WTC11 (cell line): Measurements from ENCODE around the gene BTBD17.

ENCODE experiments used
- IRF2 ChIP-seq: sonication (generic); formaldehyde crosslinking; IDR thresholded peaks from 2 replicates; pipeline ENCODE4 v1.8.0; 2022; ENCODE audit warnings: low read depth, missing genetic modification reagents, borderline replicate concordance
- JUN ChIP-seq: sonication (generic); formaldehyde crosslinking; IDR thresholded peaks from 2 replicates; pipeline ENCODE4 v1.8.0; 2023; ENCODE audit warnings: mild to moderate bottlenecking, missing genetic modification reagents
- NFATC4 ChIP-seq: fragments of 250-450 bp; sonication (Bioruptor Pico); IDR thresholded peaks from 2 replicates; pipeline ENCODE4 v1.9.0; 2021; ENCODE audit warnings: mild to moderate bottlenecking
- TCF7 ChIP-seq: sonication (generic); formaldehyde crosslinking; IDR thresholded peaks from 2 replicates; pipeline ENCODE4 v1.8.0; 2022; ENCODE audit warnings: mild to moderate bottlenecking, low read depth, missing genetic modification reagents, moderate library complexity
- TEAD4 ChIP-seq: sonication (generic); formaldehyde crosslinking; IDR thresholded peaks from 2 replicates; pipeline ENCODE4 v1.8.0; 2022; ENCODE audit warnings: mild to moderate bottlenecking, missing genetic modification reagents
- ZNF263 ChIP-seq: sonication (generic); formaldehyde crosslinking; IDR thresholded peaks from 2 replicates; pipeline ENCODE4 v1.8.1; 2022; ENCODE audit warnings: low read depth, mild to moderate bottlenecking, moderate library complexity, missing genetic modification reagents
- ZNF423 ChIP-seq: fragments of 250-450 bp; sonication (Bioruptor Pico); IDR thresholded peaks from 2 replicates; pipeline ENCODE4 v2.1.2; 2022; ENCODE audit warnings: mild to moderate bottlenecking, moderate library complexity
- TF ChIP-seq, protein P1 (sequence below): sonication (generic); formaldehyde crosslinking; IDR thresholded peaks from 2 replicates; pipeline ENCODE4 v1.8.0; 2022; ENCODE audit warnings: mild to moderate bottlenecking, missing genetic modification reagents
- TF ChIP-seq, protein P2 (sequence below): fragments of 200-600 bp; IDR thresholded peaks from 2 replicates; pipeline ENCODE4 v1.8.0; 2022; ENCODE audit warnings: antibody characterized with exemption
- TF ChIP-seq, protein P3 (sequence below): sonication (generic); formaldehyde crosslinking; IDR thresholded peaks from 2 replicates; pipeline ENCODE4 v1.8.0; 2022; ENCODE audit warnings: mild to moderate bottlenecking, missing genetic modification reagents
- TF ChIP-seq, protein P4 (sequence below): sonication (generic); formaldehyde crosslinking; IDR thresholded peaks from 2 replicates; pipeline ENCODE4 v1.8.0; 2022; ENCODE audit warnings: mild to moderate bottlenecking, missing genetic modification reagents
- TF ChIP-seq, protein P5 (sequence below): sonication (generic); formaldehyde crosslinking; IDR thresholded peaks from 2 replicates; pipeline ENCODE4 v1.8.1; 2023; ENCODE audit warnings: mild to moderate bottlenecking, missing genetic modification reagents
- TF ChIP-seq, protein P6 (sequence below): sonication (generic); formaldehyde crosslinking; conservative IDR thresholded peaks from 2 replicates; pipeline ENCODE4 v1.8.1; 2023; ENCODE audit warnings: mild to moderate bottlenecking, low read depth, missing genetic modification reagents, moderate library complexity
- TF ChIP-seq, protein P7 (sequence below): sonication (generic); formaldehyde crosslinking; IDR thresholded peaks from 2 replicates; pipeline ENCODE4 v1.8.1; 2022; ENCODE audit warnings: missing genetic modification reagents, borderline replicate concordance

DNA sequence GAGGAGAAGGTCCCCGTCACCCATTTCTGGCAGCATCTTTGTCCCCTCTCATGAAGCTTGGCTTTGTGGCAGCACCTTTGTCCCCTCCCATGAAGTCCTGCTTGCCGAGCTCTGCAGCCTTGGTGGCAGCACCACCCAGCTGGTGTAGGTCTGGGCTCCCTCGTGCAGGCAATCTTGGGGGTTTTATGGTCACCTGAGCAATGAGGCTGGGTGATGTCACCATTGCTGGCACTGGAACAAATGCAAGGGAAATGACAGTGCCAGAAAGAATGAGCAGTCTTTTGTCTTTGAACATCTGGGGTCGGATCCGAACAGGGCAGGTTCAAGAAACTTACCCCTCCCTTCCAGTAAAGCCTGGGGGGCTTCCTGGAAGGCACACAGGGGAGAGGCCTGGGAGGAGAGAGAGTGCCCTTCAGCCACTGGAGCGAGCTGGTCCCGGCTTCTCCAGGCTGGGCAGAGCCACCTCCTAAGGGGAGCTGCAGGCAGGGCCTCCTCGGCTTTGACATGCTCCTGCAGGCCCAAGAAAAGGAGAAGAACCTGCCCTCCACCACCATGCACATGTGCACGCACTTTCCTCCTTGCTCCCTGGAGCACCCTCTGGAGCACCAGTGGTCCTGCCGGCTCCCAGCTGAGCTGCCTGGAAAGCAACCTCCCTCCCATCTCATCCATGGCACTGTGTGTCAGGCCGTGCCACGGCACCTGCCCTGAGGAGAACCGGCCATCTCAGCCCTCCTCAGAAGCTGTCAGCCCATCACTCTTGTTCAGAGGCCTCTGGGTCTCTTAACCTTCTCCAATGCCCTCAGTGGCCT lies 16.0 kb downstream of the BTBD17 start:
- no peak for TF ChIP-seq NFATC4
- TF ChIP-seq ZNF423 (CRISPR knock-in tag): no peak
- TF ChIP-seq, protein P1, sequence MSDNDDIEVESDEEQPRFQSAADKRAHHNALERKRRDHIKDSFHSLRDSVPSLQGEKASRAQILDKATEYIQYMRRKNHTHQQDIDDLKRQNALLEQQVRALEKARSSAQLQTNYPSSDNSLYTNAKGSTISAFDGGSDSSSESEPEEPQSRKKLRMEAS (CRISPR knock-in tag): no peak
- TF ChIP-seq TEAD4 (CRISPR knock-in tag): no peak
- TF ChIP-seq, protein P2, sequence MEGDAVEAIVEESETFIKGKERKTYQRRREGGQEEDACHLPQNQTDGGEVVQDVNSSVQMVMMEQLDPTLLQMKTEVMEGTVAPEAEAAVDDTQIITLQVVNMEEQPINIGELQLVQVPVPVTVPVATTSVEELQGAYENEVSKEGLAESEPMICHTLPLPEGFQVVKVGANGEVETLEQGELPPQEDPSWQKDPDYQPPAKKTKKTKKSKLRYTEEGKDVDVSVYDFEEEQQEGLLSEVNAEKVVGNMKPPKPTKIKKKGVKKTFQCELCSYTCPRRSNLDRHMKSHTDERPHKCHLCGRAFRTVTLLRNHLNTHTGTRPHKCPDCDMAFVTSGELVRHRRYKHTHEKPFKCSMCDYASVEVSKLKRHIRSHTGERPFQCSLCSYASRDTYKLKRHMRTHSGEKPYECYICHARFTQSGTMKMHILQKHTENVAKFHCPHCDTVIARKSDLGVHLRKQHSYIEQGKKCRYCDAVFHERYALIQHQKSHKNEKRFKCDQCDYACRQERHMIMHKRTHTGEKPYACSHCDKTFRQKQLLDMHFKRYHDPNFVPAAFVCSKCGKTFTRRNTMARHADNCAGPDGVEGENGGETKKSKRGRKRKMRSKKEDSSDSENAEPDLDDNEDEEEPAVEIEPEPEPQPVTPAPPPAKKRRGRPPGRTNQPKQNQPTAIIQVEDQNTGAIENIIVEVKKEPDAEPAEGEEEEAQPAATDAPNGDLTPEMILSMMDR: no peak
- no peak for TF ChIP-seq JUN (CRISPR knock-in tag)
- TF ChIP-seq, protein P3, sequence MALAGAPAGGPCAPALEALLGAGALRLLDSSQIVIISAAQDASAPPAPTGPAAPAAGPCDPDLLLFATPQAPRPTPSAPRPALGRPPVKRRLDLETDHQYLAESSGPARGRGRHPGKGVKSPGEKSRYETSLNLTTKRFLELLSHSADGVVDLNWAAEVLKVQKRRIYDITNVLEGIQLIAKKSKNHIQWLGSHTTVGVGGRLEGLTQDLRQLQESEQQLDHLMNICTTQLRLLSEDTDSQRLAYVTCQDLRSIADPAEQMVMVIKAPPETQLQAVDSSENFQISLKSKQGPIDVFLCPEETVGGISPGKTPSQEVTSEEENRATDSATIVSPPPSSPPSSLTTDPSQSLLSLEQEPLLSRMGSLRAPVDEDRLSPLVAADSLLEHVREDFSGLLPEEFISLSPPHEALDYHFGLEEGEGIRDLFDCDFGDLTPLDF (CRISPR knock-in tag): no peak
- TF ChIP-seq, protein P4, sequence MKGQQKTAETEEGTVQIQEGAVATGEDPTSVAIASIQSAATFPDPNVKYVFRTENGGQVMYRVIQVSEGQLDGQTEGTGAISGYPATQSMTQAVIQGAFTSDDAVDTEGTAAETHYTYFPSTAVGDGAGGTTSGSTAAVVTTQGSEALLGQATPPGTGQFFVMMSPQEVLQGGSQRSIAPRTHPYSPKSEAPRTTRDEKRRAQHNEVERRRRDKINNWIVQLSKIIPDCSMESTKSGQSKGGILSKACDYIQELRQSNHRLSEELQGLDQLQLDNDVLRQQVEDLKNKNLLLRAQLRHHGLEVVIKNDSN: no peak
- no peak for TF ChIP-seq IRF2 (CRISPR knock-in tag)
- TF ChIP-seq TCF7 (CRISPR knock-in tag): no peak
- TF ChIP-seq, protein P5, sequence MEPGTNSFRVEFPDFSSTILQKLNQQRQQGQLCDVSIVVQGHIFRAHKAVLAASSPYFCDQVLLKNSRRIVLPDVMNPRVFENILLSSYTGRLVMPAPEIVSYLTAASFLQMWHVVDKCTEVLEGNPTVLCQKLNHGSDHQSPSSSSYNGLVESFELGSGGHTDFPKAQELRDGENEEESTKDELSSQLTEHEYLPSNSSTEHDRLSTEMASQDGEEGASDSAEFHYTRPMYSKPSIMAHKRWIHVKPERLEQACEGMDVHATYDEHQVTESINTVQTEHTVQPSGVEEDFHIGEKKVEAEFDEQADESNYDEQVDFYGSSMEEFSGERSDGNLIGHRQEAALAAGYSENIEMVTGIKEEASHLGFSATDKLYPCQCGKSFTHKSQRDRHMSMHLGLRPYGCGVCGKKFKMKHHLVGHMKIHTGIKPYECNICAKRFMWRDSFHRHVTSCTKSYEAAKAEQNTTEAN (CRISPR knock-in tag): no peak
- TF ChIP-seq, protein P6, sequence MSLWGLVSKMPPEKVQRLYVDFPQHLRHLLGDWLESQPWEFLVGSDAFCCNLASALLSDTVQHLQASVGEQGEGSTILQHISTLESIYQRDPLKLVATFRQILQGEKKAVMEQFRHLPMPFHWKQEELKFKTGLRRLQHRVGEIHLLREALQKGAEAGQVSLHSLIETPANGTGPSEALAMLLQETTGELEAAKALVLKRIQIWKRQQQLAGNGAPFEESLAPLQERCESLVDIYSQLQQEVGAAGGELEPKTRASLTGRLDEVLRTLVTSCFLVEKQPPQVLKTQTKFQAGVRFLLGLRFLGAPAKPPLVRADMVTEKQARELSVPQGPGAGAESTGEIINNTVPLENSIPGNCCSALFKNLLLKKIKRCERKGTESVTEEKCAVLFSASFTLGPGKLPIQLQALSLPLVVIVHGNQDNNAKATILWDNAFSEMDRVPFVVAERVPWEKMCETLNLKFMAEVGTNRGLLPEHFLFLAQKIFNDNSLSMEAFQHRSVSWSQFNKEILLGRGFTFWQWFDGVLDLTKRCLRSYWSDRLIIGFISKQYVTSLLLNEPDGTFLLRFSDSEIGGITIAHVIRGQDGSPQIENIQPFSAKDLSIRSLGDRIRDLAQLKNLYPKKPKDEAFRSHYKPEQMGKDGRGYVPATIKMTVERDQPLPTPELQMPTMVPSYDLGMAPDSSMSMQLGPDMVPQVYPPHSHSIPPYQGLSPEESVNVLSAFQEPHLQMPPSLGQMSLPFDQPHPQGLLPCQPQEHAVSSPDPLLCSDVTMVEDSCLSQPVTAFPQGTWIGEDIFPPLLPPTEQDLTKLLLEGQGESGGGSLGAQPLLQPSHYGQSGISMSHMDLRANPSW: no peak
- TF ChIP-seq, protein P7, sequence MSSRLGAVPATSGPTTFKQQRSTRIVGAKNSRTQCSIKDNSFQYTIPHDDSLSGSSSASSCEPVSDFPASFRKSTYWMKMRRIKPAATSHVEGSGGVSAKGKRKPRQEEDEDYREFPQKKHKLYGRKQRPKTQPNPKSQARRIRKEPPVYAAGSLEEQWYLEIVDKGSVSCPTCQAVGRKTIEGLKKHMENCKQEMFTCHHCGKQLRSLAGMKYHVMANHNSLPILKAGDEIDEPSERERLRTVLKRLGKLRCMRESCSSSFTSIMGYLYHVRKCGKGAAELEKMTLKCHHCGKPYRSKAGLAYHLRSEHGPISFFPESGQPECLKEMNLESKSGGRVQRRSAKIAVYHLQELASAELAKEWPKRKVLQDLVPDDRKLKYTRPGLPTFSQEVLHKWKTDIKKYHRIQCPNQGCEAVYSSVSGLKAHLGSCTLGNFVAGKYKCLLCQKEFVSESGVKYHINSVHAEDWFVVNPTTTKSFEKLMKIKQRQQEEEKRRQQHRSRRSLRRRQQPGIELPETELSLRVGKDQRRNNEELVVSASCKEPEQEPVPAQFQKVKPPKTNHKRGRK (CRISPR knock-in tag): no peak
- TF ChIP-seq ZNF263 (CRISPR knock-in tag): no peak
